Measurements from ENCODE around the gene SBF1.

SBF1 gene

GRCh38 chr22:50459496-50460140 lies 15.2 kb downstream of the SBF1 start:
- Histone ChIP-seq H3K4me1 (ENCODE audit: insufficient read depth, low read length) (no peaks in the 10 kb centered on the region), H3K9me3 (ENCODE audit: insufficient read depth, low read depth, low read length) (no peaks in the 10 kb centered on the region), H3K4me3 (ENCODE audit: low read length) (no peak overlapping the region), H3K27ac (ENCODE audit: low read length) (no peak overlapping the region), H3K36me3 (ENCODE audit: insufficient read depth, low read depth, low read length) (peaks cover 77% of the 10 kb centered on the region), H3K27me3 (ENCODE audit: insufficient read depth, low read length) (no peaks in the 10 kb centered on the region), H3K9ac (ENCODE audit: low read depth, low read length) (no peak overlapping the region)

- H3K9me3 ChIP-seq (ENCODE audit: insufficient read depth, low read depth, low read length), result no peaks in the 10 kb centered on the region
- H3K36me3 ChIP-seq (ENCODE audit: insufficient read depth, low read depth, low read length), result peaks cover 76% of the 10 kb centered on the region
- no peak overlapping the region for H3K4me3 ChIP-seq (ENCODE audit: low read length)
- no peaks in the 10 kb centered on the region for H3K4me1 ChIP-seq (ENCODE audit: insufficient read depth, low read length)
- H3K27ac ChIP-seq (ENCODE audit: low read length), result no peak overlapping the region
- H3K27me3 ChIP-seq (ENCODE audit: insufficient read depth, low read length), result no peaks in the 10 kb centered on the region
- H3K9ac ChIP-seq (ENCODE audit: low read depth, low read length), result no peak overlapping the region
These were observed 15.8 kb downstream of the SBF1 start for GRCh38 chr22:50459016-50459415.

- H3K9ac ChIP-seq (ENCODE audit: low read depth, low read length), result no peak overlapping the region
- H3K9me3 ChIP-seq (ENCODE audit: insufficient read depth, low read depth, low read length), result no peaks in the 10 kb centered on the region
- H3K27ac ChIP-seq (ENCODE audit: low read length), result no peak overlapping the region
- peaks cover 69% of the 10 kb centered on the region for H3K36me3 ChIP-seq (ENCODE audit: insufficient read depth, low read depth, low read length)
- no peaks in the 10 kb centered on the region for H3K27me3 ChIP-seq (ENCODE audit: insufficient read depth, low read length)
- no peak overlapping the region for H3K4me3 ChIP-seq (ENCODE audit: low read length)
- no peaks in the 10 kb centered on the region for H3K4me1 ChIP-seq (ENCODE audit: insufficient read depth, low read length)
These were observed 18.2 kb downstream of the SBF1 start for GRCh38 chr22:50456466-50457234.

- no peak overlapping the region for H3K27ac ChIP-seq (ENCODE audit: low read length)
- peaks cover 67% of the 10 kb centered on the region for H3K36me3 ChIP-seq (ENCODE audit: insufficient read depth, low read depth, low read length)
- no peak overlapping the region for H3K4me3 ChIP-seq (ENCODE audit: low read length)
- H3K9ac ChIP-seq (ENCODE audit: low read depth, low read length), result no peak overlapping the region
- H3K27me3 ChIP-seq (ENCODE audit: insufficient read depth, low read length), result no peaks in the 10 kb centered on the region
- no peaks in the 10 kb centered on the region for H3K9me3 ChIP-seq (ENCODE audit: insufficient read depth, low read depth, low read length)
- H3K4me1 ChIP-seq (ENCODE audit: insufficient read depth, low read length), result no peaks in the 10 kb centered on the region
These were observed 18.8 kb downstream of the SBF1 start for GRCh38 chr22:50456026-50456425.

- H3K27ac ChIP-seq (ENCODE audit: low read length), result no peak overlapping the region
- no peaks in the 10 kb centered on the region for H3K4me1 ChIP-seq (ENCODE audit: insufficient read depth, low read length)
- H3K27me3 ChIP-seq (ENCODE audit: insufficient read depth, low read length), result no peaks in the 10 kb centered on the region
- no peaks in the 10 kb centered on the region for H3K9me3 ChIP-seq (ENCODE audit: insufficient read depth, low read depth, low read length)
- H3K4me3 ChIP-seq (ENCODE audit: low read length), result no peak overlapping the region
- H3K9ac ChIP-seq (ENCODE audit: low read depth, low read length), result no peak overlapping the region
- peaks cover 58% of the 10 kb centered on the region for H3K36me3 ChIP-seq (ENCODE audit: insufficient read depth, low read depth, low read length)
These were observed 19.6 kb downstream of the SBF1 start for GRCh38 chr22:50455201-50455600.

- no peaks in the 10 kb centered on the region for H3K4me1 ChIP-seq (ENCODE audit: insufficient read depth, low read length)
- no peak overlapping the region for H3K4me3 ChIP-seq (ENCODE audit: low read length)
- peaks cover 57% of the 10 kb centered on the region for H3K36me3 ChIP-seq (ENCODE audit: insufficient read depth, low read depth, low read length)
- H3K27ac ChIP-seq (ENCODE audit: low read length), result no peak overlapping the region
- H3K9ac ChIP-seq (ENCODE audit: low read depth, low read length), result no peak overlapping the region
- no peaks in the 10 kb centered on the region for H3K27me3 ChIP-seq (ENCODE audit: insufficient read depth, low read length)
- H3K9me3 ChIP-seq (ENCODE audit: insufficient read depth, low read depth, low read length), result no peaks in the 10 kb centered on the region
These were observed 20.2 kb downstream of the SBF1 start for GRCh38 chr22:50454556-50455075.

GRCh38 chr22:50452649-50453048 lies 22.2 kb downstream of the SBF1 start:
- Histone ChIP-seq H3K4me3 (ENCODE audit: low read length) (no peak overlapping the region), H3K27ac (ENCODE audit: low read length) (no peak overlapping the region), H3K27me3 (ENCODE audit: insufficient read depth, low read length) (no peaks in the 10 kb centered on the region), H3K4me1 (ENCODE audit: insufficient read depth, low read length) (no peaks in the 10 kb centered on the region), H3K36me3 (ENCODE audit: insufficient read depth, low read depth, low read length) (peaks cover 61% of the 10 kb centered on the region), H3K9ac (ENCODE audit: low read depth, low read length) (no peak overlapping the region), H3K9me3 (ENCODE audit: insufficient read depth, low read depth, low read length) (no peaks in the 10 kb centered on the region)

GRCh38 chr22:50447576-50448551 lies 27.0 kb downstream of the SBF1 start:
- H3K4me3 ChIP-seq (ENCODE audit: low read length), result no peak overlapping the region
- no peaks in the 10 kb centered on the region for H3K9me3 ChIP-seq (ENCODE audit: insufficient read depth, low read depth, low read length)
- H3K9ac ChIP-seq (ENCODE audit: low read depth, low read length), result no peak overlapping the region
- H3K4me1 ChIP-seq (ENCODE audit: insufficient read depth, low read length), result no peaks in the 10 kb centered on the region
- H3K27ac ChIP-seq (ENCODE audit: low read length), result no peak overlapping the region
- no peaks in the 10 kb centered on the region for H3K27me3 ChIP-seq (ENCODE audit: insufficient read depth, low read length)
- peaks cover 43% of the 10 kb centered on the region for H3K36me3 ChIP-seq (ENCODE audit: insufficient read depth, low read depth, low read length)

- H3K27ac ChIP-seq (ENCODE audit: low read length), result no peak overlapping the region
These were observed 27.9 kb downstream of the SBF1 start for GRCh38 chr22:50446708-50447575.

GRCh38 chr22:50445880-50446707 lies 28.7 kb downstream of the SBF1 start:
- no peak overlapping the region for H3K4me3 ChIP-seq (ENCODE audit: low read length)
- peaks cover 35% of the 10 kb centered on the region for H3K36me3 ChIP-seq (ENCODE audit: insufficient read depth, low read depth, low read length)
- no peaks in the 10 kb centered on the region for H3K4me1 ChIP-seq (ENCODE audit: insufficient read depth, low read length)
- no peak overlapping the region for H3K9ac ChIP-seq (ENCODE audit: low read depth, low read length)
- H3K27ac ChIP-seq (ENCODE audit: low read length), result no peak overlapping the region
- H3K9me3 ChIP-seq (ENCODE audit: insufficient read depth, low read depth, low read length), result no peaks in the 10 kb centered on the region
- no peaks in the 10 kb centered on the region for H3K27me3 ChIP-seq (ENCODE audit: insufficient read depth, low read length)

More at GRCh38 chr22:50446708-50447575, 27.9 kb downstream of the SBF1 start:
- Histone ChIP-seq H3K36me3 (ENCODE audit: insufficient read depth, low read depth, low read length) (peaks cover 40% of the 10 kb centered on the region), H3K4me1 (ENCODE audit: insufficient read depth, low read length) (no peaks in the 10 kb centered on the region), H3K9ac (ENCODE audit: low read depth, low read length) (no peak overlapping the region), H3K27me3 (ENCODE audit: insufficient read depth, low read length) (no peaks in the 10 kb centered on the region), H3K4me3 (ENCODE audit: low read length) (no peak overlapping the region), H3K9me3 (ENCODE audit: insufficient read depth, low read depth, low read length) (no peaks in the 10 kb centered on the region)
